PC-3 (cell line): ENCODE data around the gene ABCF3. TPM values are rescaled to one million over a fixed set of nuclear protein-coding genes. Genes with fewer than 3 reads are reported as not detected.

Experiments used
- ATAC-seq: fragments of 200-7000 bp; cut with Tn5 transposase; 2 replicates; pipeline ENCODE4 v1.9.1; 2020; ENCODE audit warnings: mild to moderate bottlenecking, moderate library complexity
- Bru-seq: library from RNA; stranded (reverse); fragments of 400-500 nt; gene quantifications from one replicate; lab custom pipeline; 2021; lab: Mats Ljungman, UMichigan
- BruChase-seq, 2 experiments: library from RNA; stranded (reverse); fragments of 400-500 nt; gene quantifications; one replicate each; lab custom pipeline; 2021; lab: Mats Ljungman, UMichigan
- BruUV-seq: library from RNA; stranded (reverse); fragments of 400-500 nt; replicated peaks from 2 replicates; lab custom pipeline; 2021; lab: Mats Ljungman, UMichigan
- CTCF ChIA-PET: fragments of 300-600 bp; sonication (Branson Sonifier 250); formaldehyde crosslinking; loops from one replicate; lab custom pipeline; 2022; ENCODE audit warnings: antibody characterized with exemption; lab: Charles Lee
- POLR2A ChIA-PET: fragments of 300-600 bp; sonication (Branson Sonifier 250); formaldehyde crosslinking; loops from one replicate; lab custom pipeline; 2022; ENCODE audit warnings: antibody characterized with exemption; ENCODE audit not compliant: unreplicated experiment; lab: Charles Lee
- DNase-seq: peaks from one replicate; pipeline ENCODE4 v3.0.0-alpha.2; 2015
- H2AFZ ChIP-seq: fragments of 300-600 bp; sonication (generic); 2 replicates; pipeline ENCODE4 v1.6.0; 2016; ENCODE audit warnings: antibody characterized with exemption, low read length
- H3F3A ChIP-seq: fragments of 300-600 bp; sonication (generic); one replicate; pipeline ENCODE4 v1.6.0; 2017; ENCODE audit warnings: antibody characterized with exemption, low read length, control low read depth, mild to moderate bottlenecking; ENCODE audit not compliant: unreplicated experiment
- H3K27ac ChIP-seq: fragments of 300-600 bp; sonication (generic); 2 replicates; pipeline ENCODE4 v1.5.1; 2016; ENCODE audit warnings: mild to moderate bottlenecking, low read length
- H3K27me3 ChIP-seq: fragments of 300-600 bp; sonication (generic); 2 replicates; pipeline ENCODE4 v1.6.1; 2016; ENCODE audit warnings: low read length, mixed read lengths
- H3K36me3 ChIP-seq: fragments of 300-600 bp; sonication (generic); 2 replicates; pipeline ENCODE4 v1.6.1; 2016; ENCODE audit warnings: low read depth, mixed run types, low read length, mixed read lengths
- H3K4me1 ChIP-seq: fragments of 300-600 bp; sonication (generic); 2 replicates; pipeline ENCODE4 v1.5.1; 2016; ENCODE audit warnings: low read length; ENCODE audit not compliant: insufficient read depth
- H3K4me2 ChIP-seq: fragments of 300-600 bp; sonication (generic); 2 replicates; pipeline ENCODE4 v1.6.0; 2016; ENCODE audit warnings: low read length
- H3K4me3 ChIP-seq: fragments of 300-600 bp; sonication (generic); 2 replicates; pipeline ENCODE4 v1.5.1; 2016; ENCODE audit warnings: mild to moderate bottlenecking, low read length, mixed read lengths
- H3K79me2 ChIP-seq: fragments of 300-600 bp; sonication (generic); 2 replicates; pipeline ENCODE4 v1.6.1; 2017; ENCODE audit warnings: low read length, mixed read lengths
- H3K9ac ChIP-seq: fragments of 300-600 bp; sonication (generic); 2 replicates; pipeline ENCODE4 v1.6.0; 2016; ENCODE audit warnings: mild to moderate bottlenecking, low read length
- H3K9me2 ChIP-seq: fragments of 300-600 bp; sonication (generic); replicated peaks from 2 replicates; pipeline ENCODE4 v1.6.1; 2016; ENCODE audit warnings: mixed run types, low read length, mixed read lengths
- H3K9me3 ChIP-seq: fragments of 300-600 bp; sonication (generic); 2 replicates; pipeline ENCODE4 v1.6.1; 2016; ENCODE audit warnings: low read length, mixed read lengths
- H4K20me1 ChIP-seq: fragments of 300-600 bp; sonication (generic); 2 replicates; pipeline ENCODE4 v1.6.1; 2016; ENCODE audit warnings: low read length, mixed read lengths
- CTCF ChIP-seq: fragments of 300-600 bp; sonication (generic); conservative IDR thresholded peaks from 2 replicates; pipeline ENCODE4 v1.5.1; 2017; ENCODE audit warnings: antibody characterized with exemption, low read depth, mild to moderate bottlenecking, low read length
- EZH2 ChIP-seq: fragments of 300-600 bp; sonication (generic); IDR thresholded peaks from one replicate; pipeline ENCODE4 v1.6.1; 2017; ENCODE audit warnings: antibody characterized with exemption, mild to moderate bottlenecking, low read length; ENCODE audit not compliant: unreplicated experiment
- EZH2phosphoT487 ChIP-seq: fragments of 300-600 bp; sonication (generic); IDR thresholded peaks from 2 replicates; pipeline ENCODE4 v1.6.1; 2018; ENCODE audit warnings: mild to moderate bottlenecking, antibody characterized with exemption, low read length, borderline replicate concordance
- intact Hi-C: fragments of 100-400 bp; cut with micrococcal nuclease; formaldehyde crosslinking; loops from 2 replicates; pipeline ENCODE4 v1.9.0; 2023
- long read RNA-seq: library from polyadenylated mRNA; unstranded; transcript quantifications from one replicate; pipeline ENCODE4 v2.0.0, GENCODE V29; 2021; ENCODE audit not compliant: unreplicated experiment
- total RNA-seq: library from RNA; depleted of rRNA; stranded (reverse); fragments of >200 nt; gene quantifications from 2 replicates; pipeline ENCODE4 v1.2.3, GENCODE V29; 2014; rRNA removed

ABCF3 gene
- total RNA-seq (84.7 and 85.5 TPM in 2 replicates), Bru-seq, nascent RNA (percentile 90 among the genes with signal in this experiment), BruChase-seq, experiment 1, labeled RNA remaining after a 6-hour chase (percentile 98 among the genes with signal in this experiment), BruChase-seq, experiment 2, labeled RNA remaining after a 2-hour chase (percentile 98 among the genes with signal in this experiment)
- long read RNA-seq, transcript ABCF3-203 (21 exons, 2,624 nt) = major isoform, 293 of 390 reads
- long read RNA-seq, partial matches to known transcripts = 15 of 390 reads
- long read RNA-seq, other reads (novel, unspliced or antisense) = 81 of 390 reads

GRCh38 chr3:184186184-184186901 lies at the start of gene ABCF3:
ABCF3 (plus strand) TSS chr3:184186199; CDS start chr3:184186208, 9 bp downstream.
- no peak for TF ChIP-seq EZH2phosphoT487
- no peak for TF ChIP-seq EZH2
- TF ChIP-seq CTCF = no peak
- DNase-seq (peak; percentile 28), ATAC-seq (peak; percentile 19)
- BruUV-seq = TSS peak; percentile 44
- Histone ChIP-seq H3K9me2 (no peaks in the 10 kb centered on the region), H3F3A (peaks cover 7% of the 10 kb centered on the region), H3K79me2 (peaks cover 40% of the 10 kb centered on the region), H3K4me1 (peaks cover 17% of the 10 kb centered on the region), H3K27ac (peak within 1 kb of the TSS; percentile 78), H3K4me2 (peak within 1 kb of the TSS; percentile 93), H3K9ac (peak within 1 kb of the TSS; percentile 90), H3K27me3 (no peaks in the 10 kb centered on the region), H2AFZ (peak within 1 kb of the TSS; percentile 68), H3K4me3 (peak within 1 kb of the TSS; percentile 97), H3K36me3 (peaks cover 67% of the 10 kb centered on the region), H4K20me1 (peaks cover 14% of the 10 kb centered on the region), H3K9me3 (no peaks in the 10 kb centered on the region)
- intact Hi-C loops = loop anchor here (2.0 to 5.0 kb wide), 3 partner anchors 39 to 62 kb away; partner anchors contain the start of genes ALG3 and EEF1AKMT4
- CTCF ChIA-PET = no interaction called here
- POLR2A ChIA-PET = no interaction called here

DNA sequence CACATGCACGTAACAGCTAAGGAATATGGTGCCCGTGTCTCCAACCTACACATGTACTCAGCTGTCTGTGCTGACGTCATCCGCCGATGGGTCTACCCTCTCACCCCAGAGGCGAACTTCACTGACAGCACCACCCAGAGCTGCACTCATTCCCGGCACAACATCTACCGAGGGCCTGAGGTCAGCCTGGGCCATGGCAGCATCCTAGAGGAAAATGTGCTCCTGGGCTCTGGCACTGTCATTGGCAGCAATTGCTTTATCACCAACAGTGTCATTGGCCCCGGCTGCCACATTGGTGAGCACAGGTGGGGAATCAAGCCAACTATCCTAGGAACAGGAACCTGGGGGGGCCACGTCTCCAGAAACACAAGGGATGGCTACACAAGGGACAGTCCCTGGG lies 45.6 kb upstream of the ABCF3 start:
- Histone ChIP-seq H3K79me2 (peaks cover 33% of the 10 kb centered on the region), H3K4me2 (no peak overlapping the region), H2AFZ (no peak overlapping the region), H3K4me3 (no peak overlapping the region), H3K36me3 (peaks cover 40% of the 10 kb centered on the region), H3K4me1 (peaks cover 14% of the 10 kb centered on the region), H3K27me3 (no peaks in the 10 kb centered on the region), H3K9me2 (no peaks in the 10 kb centered on the region), H4K20me1 (no peaks in the 10 kb centered on the region; the same call in 1 of the 2 replicates), H3F3A (no peaks in the 10 kb centered on the region), H3K9me3 (no peaks in the 10 kb centered on the region), H3K27ac (no peak overlapping the region), H3K9ac (no peak overlapping the region)
- DNase-seq (no peak), ATAC-seq (no peak)
- no TSS peak for BruUV-seq
- TF ChIP-seq EZH2 (no peak), EZH2phosphoT487 (no peak)
- POLR2A ChIA-PET = no interaction called here
- CTCF ChIA-PET = no interaction called here
- intact Hi-C loops = no loop called here

DNA sequence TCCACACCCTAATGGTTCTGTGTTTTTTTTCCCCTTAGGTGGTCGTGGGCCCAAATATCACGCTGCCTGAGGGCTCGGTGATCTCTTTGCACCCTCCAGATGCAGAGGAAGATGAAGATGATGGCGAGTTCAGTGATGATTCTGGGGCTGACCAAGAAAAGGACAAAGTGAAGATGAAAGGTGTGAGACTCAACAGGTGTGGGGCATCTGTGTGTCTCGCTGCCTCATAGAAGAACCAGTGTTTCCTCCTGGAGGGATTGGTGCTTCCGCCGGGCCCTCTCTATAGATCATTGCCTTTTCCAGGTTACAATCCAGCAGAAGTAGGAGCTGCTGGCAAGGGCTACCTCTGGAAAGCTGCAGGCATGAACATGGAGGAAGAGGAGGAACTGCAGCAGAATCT lies 43.8 kb upstream of the ABCF3 start:
- no peaks in the 10 kb centered on the region for H3F3A ChIP-seq
- ATAC-seq (no peak), DNase-seq (no peak)
- BruUV-seq = no TSS peak
- intact Hi-C loops = no loop called here
- no peaks in the 10 kb centered on the region for H3K9me3 ChIP-seq
- TF ChIP-seq EZH2phosphoT487 (no peak), EZH2 (no peak), CTCF (no peak)
- no peak overlapping the region for H2AFZ ChIP-seq
- peaks cover 16% of the 10 kb centered on the region for H3K79me2 ChIP-seq
- peaks cover 40% of the 10 kb centered on the region for H3K36me3 ChIP-seq
- H3K4me1 ChIP-seq = peaks cover 3% of the 10 kb centered on the region; the same call in 1 of the 2 replicates
- no peak overlapping the region for H3K27ac ChIP-seq
- ChIA-PET CTCF (no interaction called here), POLR2A (no interaction called here)
- no peak overlapping the region for H3K9ac ChIP-seq
- H3K4me2 ChIP-seq = no peak overlapping the region
- H4K20me1 ChIP-seq = no peaks in the 10 kb centered on the region
- no peaks in the 10 kb centered on the region for H3K27me3 ChIP-seq
- no peak overlapping the region for H3K4me3 ChIP-seq
- H3K9me2 ChIP-seq = no peaks in the 10 kb centered on the region
